Smooth muscle cell (in vitro differentiated cells): Measurements from ENCODE around the gene DDX46. TPM values are rescaled to one million over a fixed set of nuclear protein-coding genes. Genes with fewer than 3 reads are reported as not detected.

Source experiments
- DNase-seq: peaks from one replicate; lab custom pipeline; 2025; ENCODE audit not compliant: unreplicated experiment; lab: John Stamatoyannopoulos, UW
- H2AFZ ChIP-seq: fragments of 200-600 bp; sonication (generic); 2 replicates; pipeline ENCODE4 v1.6.0; 2016; ENCODE audit warnings: antibody characterized with exemption, low read depth, mild to moderate bottlenecking
- H3F3A ChIP-seq: fragments of 200-600 bp; sonication (generic); 2 replicates; pipeline ENCODE4 v1.6.0; 2017; ENCODE audit warnings: antibody characterized with exemption, low read depth
- H3K27ac ChIP-seq: fragments of 200-600 bp; sonication (generic); 2 replicates; pipeline ENCODE4 v1.5.1; 2016; ENCODE audit warnings: low read depth, mild to moderate bottlenecking
- H3K27me3 ChIP-seq: fragments of 200-600 bp; sonication (generic); 2 replicates; pipeline ENCODE4 v1.6.1; 2016; ENCODE audit warnings: low read depth, mild to moderate bottlenecking
- H3K36me3 ChIP-seq: fragments of 200-600 bp; sonication (generic); 2 replicates; pipeline ENCODE4 v1.5.1; 2016; ENCODE audit warnings: low read depth
- H3K4me1 ChIP-seq: fragments of 200-600 bp; sonication (generic); 2 replicates; pipeline ENCODE4 v1.5.1; 2016; ENCODE audit warnings: low read depth
- H3K4me2 ChIP-seq: fragments of 200-600 bp; sonication (generic); 2 replicates; pipeline ENCODE4 v1.6.0; 2016; ENCODE audit warnings: mild to moderate bottlenecking
- H3K4me3 ChIP-seq: fragments of 200-600 bp; sonication (generic); 2 replicates; pipeline ENCODE4 v1.5.1; 2016; ENCODE audit warnings: mild to moderate bottlenecking
- H3K79me2 ChIP-seq: fragments of 200-600 bp; sonication (generic); 2 replicates; pipeline ENCODE4 v1.6.0; 2016; ENCODE audit warnings: low read depth, mild to moderate bottlenecking
- H3K9ac ChIP-seq: fragments of 200-600 bp; sonication (generic); 2 replicates; pipeline ENCODE4 v1.6.0; 2016; ENCODE audit warnings: low read depth
- H3K9me3 ChIP-seq: fragments of 200-600 bp; sonication (generic); replicated peaks from 2 replicates; pipeline ENCODE4 v1.5.1; 2016; ENCODE audit warnings: low read depth
- H4K20me1 ChIP-seq: fragments of 200-600 bp; sonication (generic); 2 replicates; pipeline ENCODE4 v1.6.0; 2016; ENCODE audit warnings: low read depth
- WGBS: methylation state at CpG from one replicate; pipeline ENCODE4 v1.1.7; 2016; ENCODE audit warnings: low lambda C conversion rate; 5-methylcytosine and 5-hydroxymethylcytosine counted together
- polyA plus RNA-seq: library from polyadenylated mRNA; unstranded; fragments of >200 nt; fragmentation: Nextera tagmentation; extraction: Ambion mirVana; gene quantifications from 2 replicates; pipeline ENCODE4 v1.2.1, GENCODE V29; 2016
- total RNA-seq: library from RNA; depleted of rRNA; stranded (reverse); fragments of >200 nt; gene quantifications from 2 replicates; pipeline ENCODE4 v1.2.3, GENCODE V29; 2014
- TF ChIP-seq, protein P1 (sequence below): fragments of 200-600 bp; sonication (generic); IDR thresholded peaks from 2 replicates; pipeline ENCODE4 v1.5.1; 2017; ENCODE audit warnings: borderline replicate concordance, mild to moderate bottlenecking, antibody characterized with exemption; ENCODE audit not compliant: insufficient read depth, poor library complexity, severe bottlenecking

The DDX46 gene
- total and polyA plus RNA-seq, 2 experiments from 2014 or later: 18.5 to 29.2 TPM

DNA sequence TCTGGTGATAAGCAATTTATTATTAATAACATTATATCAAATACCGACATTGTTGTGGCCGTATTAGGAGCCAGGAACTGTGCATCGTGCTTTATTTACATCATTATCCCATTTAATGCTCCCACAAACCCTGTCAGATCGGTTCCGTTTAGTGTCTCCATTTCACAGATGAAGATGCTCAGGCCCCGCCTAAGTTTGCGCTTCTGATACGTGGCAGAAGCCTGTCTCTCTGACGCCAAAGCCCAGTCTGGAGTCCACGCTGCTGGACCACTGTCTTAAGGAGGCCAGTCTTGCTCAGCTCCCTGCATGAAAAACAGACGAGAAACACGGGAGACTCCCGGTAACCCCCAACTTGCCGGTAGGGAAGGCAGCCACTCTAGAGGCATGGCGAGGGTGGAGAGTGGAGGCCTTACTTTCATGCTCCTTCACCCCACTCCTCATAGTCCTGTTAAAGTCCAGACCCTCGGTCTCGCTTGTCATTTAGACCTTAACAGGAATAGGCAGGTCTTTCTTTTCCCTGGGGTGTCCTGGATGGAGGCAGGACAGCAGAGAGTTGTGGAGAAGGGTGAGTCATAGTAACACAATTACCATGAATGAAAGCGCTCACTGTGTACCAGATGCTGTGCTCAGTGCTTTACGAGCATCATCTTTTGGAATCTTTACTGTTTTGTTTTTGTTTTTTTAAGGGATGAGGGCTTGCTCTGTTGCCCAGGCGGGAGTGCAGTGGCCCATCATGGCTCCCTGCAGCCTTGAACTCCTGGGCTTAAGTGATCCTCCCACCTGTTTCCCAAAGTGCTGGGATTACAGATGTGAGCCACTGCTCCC, 116.5 kb downstream of the DDX46 start:
- peaks cover 15% of the 10 kb centered on the region for H4K20me1 ChIP-seq
- H3K4me2 ChIP-seq: peak overlapping the region; percentile 94
- H3K9ac ChIP-seq: peak overlapping the region; percentile 91
- DNase-seq: peak; percentile 28
- H3K27ac ChIP-seq: peak overlapping the region; percentile 89
- no peaks in the 10 kb centered on the region for H3K9me3 ChIP-seq
- peak overlapping the region; percentile 97 for H2AFZ ChIP-seq
- H3F3A ChIP-seq: peaks cover 14% of the 10 kb centered on the region
- peaks cover 4% of the 10 kb centered on the region for H3K4me1 ChIP-seq
- H3K27me3 ChIP-seq: no peaks in the 10 kb centered on the region
- H3K4me3 ChIP-seq: peak overlapping the region; percentile 86
- H3K36me3 ChIP-seq: no peaks in the 10 kb centered on the region
- peaks cover 44% of the 10 kb centered on the region for H3K79me2 ChIP-seq
- TF ChIP-seq, protein P1, sequence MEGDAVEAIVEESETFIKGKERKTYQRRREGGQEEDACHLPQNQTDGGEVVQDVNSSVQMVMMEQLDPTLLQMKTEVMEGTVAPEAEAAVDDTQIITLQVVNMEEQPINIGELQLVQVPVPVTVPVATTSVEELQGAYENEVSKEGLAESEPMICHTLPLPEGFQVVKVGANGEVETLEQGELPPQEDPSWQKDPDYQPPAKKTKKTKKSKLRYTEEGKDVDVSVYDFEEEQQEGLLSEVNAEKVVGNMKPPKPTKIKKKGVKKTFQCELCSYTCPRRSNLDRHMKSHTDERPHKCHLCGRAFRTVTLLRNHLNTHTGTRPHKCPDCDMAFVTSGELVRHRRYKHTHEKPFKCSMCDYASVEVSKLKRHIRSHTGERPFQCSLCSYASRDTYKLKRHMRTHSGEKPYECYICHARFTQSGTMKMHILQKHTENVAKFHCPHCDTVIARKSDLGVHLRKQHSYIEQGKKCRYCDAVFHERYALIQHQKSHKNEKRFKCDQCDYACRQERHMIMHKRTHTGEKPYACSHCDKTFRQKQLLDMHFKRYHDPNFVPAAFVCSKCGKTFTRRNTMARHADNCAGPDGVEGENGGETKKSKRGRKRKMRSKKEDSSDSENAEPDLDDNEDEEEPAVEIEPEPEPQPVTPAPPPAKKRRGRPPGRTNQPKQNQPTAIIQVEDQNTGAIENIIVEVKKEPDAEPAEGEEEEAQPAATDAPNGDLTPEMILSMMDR: no peak
- WGBS: 6% methylated on average over 20 of the region's 20 CpGs

DNA sequence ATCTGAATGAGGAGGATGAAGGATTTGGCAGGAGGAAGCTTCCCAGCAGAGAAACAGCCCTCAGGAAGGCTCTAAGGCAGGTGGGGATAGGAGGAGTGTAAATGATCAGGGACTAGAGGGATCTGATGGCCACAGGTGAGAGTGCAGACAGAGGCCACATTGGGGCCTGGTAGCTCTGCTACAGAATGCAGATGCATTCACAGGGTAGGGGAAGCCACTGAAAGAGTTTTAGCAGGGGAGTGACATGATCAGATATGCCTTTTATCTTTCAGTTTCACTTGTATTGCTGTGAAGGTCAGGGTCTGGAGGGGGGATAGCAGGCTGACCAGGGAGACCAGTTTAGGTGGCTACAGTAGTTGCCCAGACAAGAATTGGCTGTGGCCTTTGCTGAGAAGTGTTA, 118.6 kb downstream of the DDX46 start:
- Histone ChIP-seq H3K4me2 (no peak overlapping the region), H3K4me3 (no peak overlapping the region), H3K4me1 (peaks cover 4% of the 10 kb centered on the region), H3K36me3 (no peaks in the 10 kb centered on the region), H2AFZ (no peak overlapping the region), H3K27me3 (no peaks in the 10 kb centered on the region), H3F3A (peaks cover 14% of the 10 kb centered on the region), H3K9me3 (no peaks in the 10 kb centered on the region), H3K79me2 (peaks cover 52% of the 10 kb centered on the region), H3K9ac (no peak overlapping the region), H4K20me1 (peaks cover 24% of the 10 kb centered on the region), H3K27ac (no peak overlapping the region)
- DNase-seq: no peak
- TF ChIP-seq, protein P1: no peak

DNA sequence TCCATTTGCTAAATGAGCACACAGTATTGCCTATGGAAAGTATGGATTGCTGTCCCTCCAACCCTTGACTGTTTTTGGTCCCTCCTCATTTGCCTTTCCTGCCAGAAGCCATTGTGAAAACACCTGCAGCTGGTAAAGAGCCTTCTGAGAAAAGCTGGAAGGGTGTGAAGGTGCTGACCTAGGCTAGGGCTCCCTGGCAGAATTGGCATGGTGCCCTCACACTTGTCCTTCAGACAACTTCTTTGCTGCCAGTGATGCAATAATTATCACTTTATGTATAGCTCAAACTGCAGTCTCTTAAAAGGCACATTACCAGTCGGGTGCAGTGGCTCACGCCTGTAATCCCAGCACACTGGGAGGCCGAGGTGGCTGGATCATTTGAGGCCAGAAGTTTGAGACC, 119.8 kb downstream of the DDX46 start:
- Histone ChIP-seq H3K4me2 (no peak overlapping the region), H3K4me3 (no peak overlapping the region), H3K27ac (no peak overlapping the region), H4K20me1 (peaks cover 31% of the 10 kb centered on the region), H3F3A (peaks cover 14% of the 10 kb centered on the region), H3K4me1 (peaks cover 4% of the 10 kb centered on the region), H3K36me3 (no peaks in the 10 kb centered on the region), H3K27me3 (no peaks in the 10 kb centered on the region), H3K9me3 (no peaks in the 10 kb centered on the region), H2AFZ (no peak overlapping the region), H3K79me2 (peaks cover 60% of the 10 kb centered on the region), H3K9ac (no peak overlapping the region)
- no peak for DNase-seq
- 92% methylated on average over 3 of the region's 3 CpGs for WGBS
- TF ChIP-seq, protein P1: no peak

DNA sequence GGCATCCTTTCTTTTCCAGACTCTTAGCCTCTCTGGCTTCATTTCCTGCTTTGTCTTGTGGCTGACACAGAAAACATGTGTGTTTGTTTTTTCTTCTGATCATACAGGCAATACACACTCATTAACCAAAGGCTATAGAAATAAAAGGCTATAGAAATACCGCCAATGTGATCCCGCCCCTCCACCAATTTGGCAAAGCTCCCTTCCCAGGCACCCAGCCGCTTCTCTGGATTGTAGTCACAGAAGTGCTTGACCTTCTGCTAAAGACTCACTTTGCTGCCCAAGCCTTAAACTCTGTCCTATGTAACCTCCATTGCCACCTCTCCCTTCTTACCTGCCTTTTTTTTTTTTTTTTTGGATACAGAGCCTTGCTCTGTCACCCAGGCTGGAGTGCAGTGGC, 120.9 kb downstream of the DDX46 start:
- Histone ChIP-seq H2AFZ (no peak overlapping the region), H4K20me1 (peaks cover 35% of the 10 kb centered on the region), H3K27me3 (no peaks in the 10 kb centered on the region), H3K9me3 (no peaks in the 10 kb centered on the region), H3K79me2 (peaks cover 70% of the 10 kb centered on the region), H3F3A (peaks cover 14% of the 10 kb centered on the region), H3K4me2 (no peak overlapping the region), H3K4me3 (no peak overlapping the region), H3K9ac (no peak overlapping the region), H3K36me3 (no peaks in the 10 kb centered on the region), H3K27ac (no peak overlapping the region), H3K4me1 (no peaks in the 10 kb centered on the region)
- DNase-seq: no peak
- WGBS: 97% methylated on average over 3 of the region's 3 CpGs
- TF ChIP-seq, protein P1: no peak
